DND-41 (cell line): ENCODE results near the gene CPXM1.

ENCODE experiments used
- ATAC-seq: fragments of 200-7000 bp; cut with Tn5 transposase; 3 replicates; pipeline ENCODE4 v1.9.1; 2021; ENCODE audit warnings: low read depth; ENCODE audit not compliant: insufficient read depth
- DNase-seq: peaks from one replicate; pipeline ENCODE4 v3.0.0-alpha.2; 2020
- H2AFZ ChIP-seq: 2 replicates; pipeline ENCODE4 v1.6.0; 2012; ENCODE audit warnings: low read depth, low read length
- H3K27ac ChIP-seq: 2 replicates; pipeline ENCODE4 v1.5.1; 2012; ENCODE audit warnings: low read length, inconsistent platforms
- H3K27me3 ChIP-seq: fragments of 200-600 bp; sonication (generic); 2 replicates; pipeline ENCODE4 v1.6.0; 2012; ENCODE audit warnings: low read length, mild to moderate bottlenecking, inconsistent platforms; ENCODE audit not compliant: insufficient read depth, poor library complexity
- H3K36me3 ChIP-seq: 2 replicates; pipeline ENCODE4 v1.5.1; 2012; ENCODE audit warnings: low read length, inconsistent platforms; ENCODE audit not compliant: insufficient read depth
- H3K4me1 ChIP-seq: 2 replicates; pipeline ENCODE4 v1.5.1; 2012; ENCODE audit warnings: mild to moderate bottlenecking, low read length; ENCODE audit not compliant: insufficient read depth
- H3K4me2 ChIP-seq: 2 replicates; pipeline ENCODE4 v1.6.0; 2012; ENCODE audit warnings: mild to moderate bottlenecking, moderate library complexity, low read length, inconsistent platforms; ENCODE audit not compliant: insufficient read depth
- H3K4me3 ChIP-seq, 2 experiments: fragments of 200-600 bp in 1 of 2; shearing (Covaris generic) in 1 of 2; 2 replicates each; pipeline ENCODE4 v1.5.1; 2012 to 2016; ENCODE audit warnings: inconsistent platforms in 2 of 2, low read length in 2 of 2, mild to moderate bottlenecking in 2 of 2, low read depth in 1 of 2, moderate library complexity in 1 of 2
- H3K79me2 ChIP-seq: 2 replicates; pipeline ENCODE4 v1.6.0; 2012; ENCODE audit warnings: low read length, inconsistent platforms; ENCODE audit not compliant: insufficient read depth
- H3K9ac ChIP-seq: 2 replicates; pipeline ENCODE4 v1.6.0; 2012; ENCODE audit warnings: low read depth, mild to moderate bottlenecking, inconsistent platforms, low read length, moderate library complexity
- H3K9me3 ChIP-seq: 2 replicates; pipeline ENCODE4 v1.5.1; 2012; ENCODE audit warnings: low read length, moderate library complexity, mild to moderate bottlenecking, inconsistent platforms; ENCODE audit not compliant: insufficient read depth, severe bottlenecking
- H4K20me1 ChIP-seq: 2 replicates; pipeline ENCODE4 v1.6.0; 2012; ENCODE audit warnings: low read length; ENCODE audit not compliant: insufficient read depth
- CTCF ChIP-seq: IDR thresholded peaks from 2 replicates; pipeline ENCODE4 v1.5.1; 2012; ENCODE audit warnings: borderline replicate concordance, low read length, moderate library complexity, mild to moderate bottlenecking; ENCODE audit not compliant: poor library complexity, severe bottlenecking; ENCODE audit errors: extremely low read depth
- EZH2 ChIP-seq: IDR thresholded peaks from 3 replicates; pipeline ENCODE4 v1.6.1; 2012; ENCODE audit warnings: borderline replicate concordance, low read depth, mild to moderate bottlenecking, moderate library complexity, low read length, inconsistent platforms; ENCODE audit not compliant: severe bottlenecking

The CPXM1 gene

GRCh38 chr20:2755451-2756055 is 44.9 kb downstream of the CPXM1 start:
- H3K36me3 ChIP-seq = no peaks in the 10 kb centered on the region
- H3K4me2 ChIP-seq = no peak overlapping the region
- H3K4me3 ChIP-seq = no peak overlapping the region
- peaks cover 22% of the 10 kb centered on the region for H3K27me3 ChIP-seq
- ATAC-seq (no peak), DNase-seq (no peak)
- H3K27ac ChIP-seq = no peak overlapping the region
- H3K9me3 ChIP-seq = no peaks in the 10 kb centered on the region
- H4K20me1 ChIP-seq = peaks cover 31% of the 10 kb centered on the region
- no peaks in the 10 kb centered on the region for H3K79me2 ChIP-seq
- TF ChIP-seq EZH2 (no peak), CTCF (no peak)
- no peaks in the 10 kb centered on the region for H3K4me1 ChIP-seq
- no peak overlapping the region for H3K9ac ChIP-seq
- H2AFZ ChIP-seq = no peak overlapping the region

DNA sequence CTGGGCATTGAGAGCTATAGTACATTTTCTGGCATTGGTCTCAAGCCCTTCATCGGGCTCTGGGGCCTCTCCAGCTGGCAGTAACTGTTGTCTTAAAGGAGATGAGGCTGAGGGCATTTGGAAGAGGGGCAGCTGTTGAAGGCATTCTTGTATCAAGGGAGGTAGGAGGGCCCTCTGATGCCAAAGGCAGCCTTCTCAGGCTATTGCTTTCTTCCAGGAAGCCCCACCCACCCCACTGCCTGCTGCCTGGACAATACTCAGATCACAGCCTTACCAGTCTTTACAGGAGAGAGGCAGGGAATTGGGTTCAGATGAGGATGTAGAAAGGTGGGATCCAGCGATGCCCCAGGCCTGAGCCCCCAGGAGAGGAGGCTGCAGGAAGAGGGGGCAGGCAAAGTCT is 46.0 kb downstream of the CPXM1 start:
- H2AFZ ChIP-seq = no peak overlapping the region
- no peaks in the 10 kb centered on the region for H3K9me3 ChIP-seq
- H3K27ac ChIP-seq = no peak overlapping the region
- H3K79me2 ChIP-seq = no peaks in the 10 kb centered on the region
- no peak overlapping the region for H3K9ac ChIP-seq
- H3K4me1 ChIP-seq = no peaks in the 10 kb centered on the region
- no peak overlapping the region for H3K4me3 ChIP-seq
- no peak for TF ChIP-seq CTCF
- no peak for TF ChIP-seq EZH2
- H3K27me3 ChIP-seq = peaks cover 26% of the 10 kb centered on the region
- ATAC-seq = no peak
- peaks cover 33% of the 10 kb centered on the region for H4K20me1 ChIP-seq
- DNase-seq = no peak
- H3K36me3 ChIP-seq = no peaks in the 10 kb centered on the region
- no peak overlapping the region for H3K4me2 ChIP-seq

- peaks cover 26% of the 10 kb centered on the region for H3K27me3 ChIP-seq
These were observed 46.9 kb downstream of the CPXM1 start for GRCh38 chr20:2753461-2754040.

More at GRCh38 chr20:2753461-2754040, 46.9 kb downstream of the CPXM1 start:
- no peak for ATAC-seq
- no peak overlapping the region for H3K9ac ChIP-seq
- no peak overlapping the region for H3K4me2 ChIP-seq
- H3K4me1 ChIP-seq = no peaks in the 10 kb centered on the region
- no peak for DNase-seq
- H3K4me3 ChIP-seq = no peak overlapping the region
- no peaks in the 10 kb centered on the region for H3K79me2 ChIP-seq
- H4K20me1 ChIP-seq = peaks cover 29% of the 10 kb centered on the region
- no peak overlapping the region for H2AFZ ChIP-seq
- no peaks in the 10 kb centered on the region for H3K9me3 ChIP-seq
- no peaks in the 10 kb centered on the region for H3K36me3 ChIP-seq
- H3K27ac ChIP-seq = no peak overlapping the region
- TF ChIP-seq EZH2 (no peak), CTCF (no peak)
